Loucy (cell line): ENCODE data around the gene RPL3.

Experiments
- EZH2phosphoT487 ChIP-seq: fragments of 200-600 bp; IDR thresholded peaks from 2 replicates; pipeline ENCODE4 v1.6.1; 2018; ENCODE audit warnings: antibody characterized with exemption, mild to moderate bottlenecking, moderate library complexity, borderline replicate concordance
- TF ChIP-seq, protein P1 (sequence below): fragments of 200-600 bp; sonication (generic); conservative IDR thresholded peaks from 2 replicates; pipeline ENCODE4 v1.5.1; 2014; ENCODE audit warnings: mild to moderate bottlenecking, antibody characterized with exemption, low read length

DNA sequence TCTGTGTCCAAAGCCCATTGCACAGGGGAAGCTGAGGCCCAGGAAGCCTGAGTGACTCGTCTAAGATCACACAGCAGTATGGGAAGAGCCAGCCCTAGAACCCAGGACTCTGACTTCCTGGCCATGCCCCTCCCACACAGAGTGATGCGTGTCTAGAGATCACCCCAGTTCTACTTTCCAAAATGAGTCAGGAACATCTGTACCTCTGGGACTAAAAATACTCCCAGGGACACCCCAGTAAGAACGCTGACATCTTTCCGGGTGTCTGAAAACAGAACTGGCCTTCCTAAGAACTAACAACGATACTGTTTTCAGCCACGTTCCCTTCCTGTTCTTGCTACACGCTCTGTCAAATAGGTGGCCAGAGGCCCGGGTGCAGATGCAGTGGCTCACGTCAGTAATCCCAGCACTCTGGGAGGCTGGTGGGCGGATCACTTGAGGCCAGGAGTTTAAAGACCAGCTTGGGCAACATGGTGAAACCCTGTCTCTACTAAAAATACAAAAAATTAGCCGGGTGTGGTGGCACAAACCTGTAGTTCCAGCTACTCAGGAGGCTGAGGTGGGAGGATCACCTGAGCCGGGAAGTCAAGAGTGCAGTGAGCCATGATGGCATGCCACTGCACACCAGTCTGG, 52.9 kb downstream of the RPL3 start:
- TF ChIP-seq, protein P1, sequence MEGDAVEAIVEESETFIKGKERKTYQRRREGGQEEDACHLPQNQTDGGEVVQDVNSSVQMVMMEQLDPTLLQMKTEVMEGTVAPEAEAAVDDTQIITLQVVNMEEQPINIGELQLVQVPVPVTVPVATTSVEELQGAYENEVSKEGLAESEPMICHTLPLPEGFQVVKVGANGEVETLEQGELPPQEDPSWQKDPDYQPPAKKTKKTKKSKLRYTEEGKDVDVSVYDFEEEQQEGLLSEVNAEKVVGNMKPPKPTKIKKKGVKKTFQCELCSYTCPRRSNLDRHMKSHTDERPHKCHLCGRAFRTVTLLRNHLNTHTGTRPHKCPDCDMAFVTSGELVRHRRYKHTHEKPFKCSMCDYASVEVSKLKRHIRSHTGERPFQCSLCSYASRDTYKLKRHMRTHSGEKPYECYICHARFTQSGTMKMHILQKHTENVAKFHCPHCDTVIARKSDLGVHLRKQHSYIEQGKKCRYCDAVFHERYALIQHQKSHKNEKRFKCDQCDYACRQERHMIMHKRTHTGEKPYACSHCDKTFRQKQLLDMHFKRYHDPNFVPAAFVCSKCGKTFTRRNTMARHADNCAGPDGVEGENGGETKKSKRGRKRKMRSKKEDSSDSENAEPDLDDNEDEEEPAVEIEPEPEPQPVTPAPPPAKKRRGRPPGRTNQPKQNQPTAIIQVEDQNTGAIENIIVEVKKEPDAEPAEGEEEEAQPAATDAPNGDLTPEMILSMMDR, result no peak
- TF ChIP-seq EZH2phosphoT487, result no peak
